HCT116 (cell line): ENCODE measurements around the gene XKR3. TPM values are rescaled to one million over a fixed set of nuclear protein-coding genes. Genes with fewer than 3 reads are reported as not detected.

Experiments used
- ATAC-seq: fragments of 200-7000 bp; cut with Tn5 transposase; 2 replicates; pipeline ENCODE4 v1.9.1; 2020; ENCODE audit warnings: mild to moderate bottlenecking, moderate library complexity
- BruUV-seq: library from RNA; stranded (reverse); fragments of 400-500 nt; replicated peaks from 2 replicates; lab custom pipeline; 2021; lab: Mats Ljungman, UMichigan
- CTCF ChIA-PET: fragments of 300-600 bp; sonication (Branson Sonifier 250); formaldehyde crosslinking; loops from one replicate; lab custom pipeline; 2021; ENCODE audit warnings: antibody characterized with exemption; lab: Charles Lee
- POLR2A ChIA-PET: fragments of 300-600, 350-600 bp; sonication (Branson Sonifier 250); formaldehyde crosslinking; loops from one replicate; lab custom pipeline; 2021; ENCODE audit warnings: antibody characterized with exemption; lab: Charles Lee
- RAD21 ChIA-PET, 2 experiments: fragments of 300-600 bp; sonication (Branson Sonifier 250); formaldehyde crosslinking; loops; one replicate each; lab custom pipeline; 2023; ENCODE audit warnings: low total read pairs in 2 of 2; ENCODE audit not compliant: uncharacterized antibody in 2 of 2, unreplicated experiment in 2 of 2, low non-redundant PET in 1 of 2; lab: Charles Lee
- DNase-seq: peaks from one replicate; pipeline ENCODE4 v3.0.0-alpha.2; 2010; ENCODE audit warnings: low read depth, low spot score
- H2AFZ ChIP-seq: fragments of 200-600 bp; shearing (Covaris generic), sonication (generic); 2 replicates; pipeline ENCODE4 v1.6.1; 2017; ENCODE audit warnings: low read depth, mixed run types, mixed read lengths, antibody characterized with exemption, low read length; ENCODE audit not compliant: poor library complexity, severe bottlenecking
- H3K27ac ChIP-seq: 2 replicates; pipeline ENCODE4 v1.5.1; 2012; ENCODE audit warnings: low read depth, low read length
- H3K27me3 ChIP-seq: fragments of 200-600 bp; sonication (generic); 2 replicates; pipeline ENCODE4 v1.6.1; 2016; ENCODE audit warnings: mixed run types, low read length, mixed read lengths; ENCODE audit not compliant: insufficient read depth
- H3K36me3 ChIP-seq, 2 experiments: fragments of 200-500 bp in 1 of 2; fragments of 200-600 bp in 1 of 2; sonication (Bioruptor generic) in 1 of 2; sonication (generic) in 1 of 2; 2 replicates each; pipeline versions ENCODE4 v1.5.1 to v1.6.1; 2014 to 2016; ENCODE audit warnings: low read length in 2 of 2, inconsistent platforms in 1 of 2, mixed read lengths in 1 of 2, mixed run types in 1 of 2; ENCODE audit not compliant: insufficient read depth in 2 of 2, control insufficient read depth in 1 of 2
- H3K4me1 ChIP-seq, 2 experiments: fragments of 200-600 bp in 1 of 2; sonication (generic) in 1 of 2; 2 replicates each; pipeline versions ENCODE4 v1.5.1 to v1.6.1; 2012 to 2017; ENCODE audit warnings: low read length in 2 of 2, inconsistent platforms in 1 of 2, mild to moderate bottlenecking in 1 of 2, mixed read lengths in 1 of 2, mixed run types in 1 of 2, moderate library complexity in 1 of 2; ENCODE audit not compliant: insufficient read depth in 2 of 2, control insufficient read depth in 1 of 2
- H3K4me2 ChIP-seq: fragments of 200-600 bp; sonication (generic); 2 replicates; pipeline ENCODE4 v1.6.1; 2017; ENCODE audit warnings: mixed run types, low read length, mixed read lengths
- H3K4me3 ChIP-seq, 2 experiments: fragments of 200-600 bp in 1 of 2; sonication (generic) in 1 of 2; replicated peaks in 1 of 2; 2 replicates each; pipeline ENCODE4 v1.5.1; 2011 to 2016; ENCODE audit warnings: low read length in 2 of 2, control low read depth in 1 of 2, low read depth in 1 of 2, mild to moderate bottlenecking in 1 of 2, mixed read lengths in 1 of 2, mixed run types in 1 of 2
- H3K79me2 ChIP-seq: fragments of 200-600 bp; sonication (generic); 2 replicates; pipeline ENCODE4 v1.6.1; 2017; ENCODE audit warnings: mild to moderate bottlenecking, mixed run types, low read length, moderate library complexity, mixed read lengths; ENCODE audit not compliant: insufficient read depth
- H3K9ac ChIP-seq: fragments of 200-600 bp; sonication (generic); 2 replicates; pipeline ENCODE4 v1.6.1; 2016; ENCODE audit warnings: low read length, mixed read lengths
- H3K9me2 ChIP-seq: fragments of 200-600 bp; sonication (generic), shearing (Covaris generic); 2 replicates; pipeline ENCODE4 v1.6.1; 2017; ENCODE audit warnings: mixed run types, mild to moderate bottlenecking, moderate library complexity; ENCODE audit not compliant: insufficient read depth
- H3K9me3 ChIP-seq, 2 experiments: fragments of 200-500 bp in 1 of 2; fragments of 200-600 bp in 1 of 2; sonication (Bioruptor generic) in 1 of 2; sonication (generic) in 1 of 2; 2 replicates each; pipeline ENCODE4 v1.6.1; 2014 to 2017; ENCODE audit warnings: low read length in 2 of 2, mixed read lengths in 2 of 2, inconsistent platforms in 1 of 2, low read depth in 1 of 2, mild to moderate bottlenecking in 1 of 2, mixed run types in 1 of 2, moderate library complexity in 1 of 2; ENCODE audit not compliant: control insufficient read depth in 1 of 2, insufficient read depth in 1 of 2
- H4K20me1 ChIP-seq: fragments of 200-600 bp; sonication (generic), shearing (Covaris generic); 2 replicates; pipeline ENCODE4 v1.6.1; 2017; ENCODE audit warnings: mixed run types, mild to moderate bottlenecking, moderate library complexity; ENCODE audit not compliant: insufficient read depth
- CBX3 ChIP-seq: IDR thresholded peaks from 2 replicates; pipeline ENCODE4 v1.6.1; 2012; ENCODE audit warnings: low read depth
- CEBPB ChIP-seq: IDR thresholded peaks from 2 replicates; pipeline ENCODE4 v1.6.1; 2012; ENCODE audit warnings: low read depth
- EGR1 ChIP-seq: IDR thresholded peaks from 2 replicates; pipeline ENCODE4 v1.6.1; 2012; ENCODE audit warnings: low read depth
- ELF1 ChIP-seq: IDR thresholded peaks from 2 replicates; pipeline ENCODE4 v1.6.1; 2012; ENCODE audit warnings: low read depth, borderline replicate concordance
- POLR2A ChIP-seq: IDR thresholded peaks from 2 replicates; pipeline ENCODE4 v1.7.0; 2011; ENCODE audit warnings: borderline replicate concordance; ENCODE audit not compliant: insufficient read depth, insufficient read length; ENCODE audit errors: extremely low read depth
- POLR2AphosphoS5 ChIP-seq: IDR thresholded peaks from 2 replicates; pipeline ENCODE4 v1.6.1; 2011; ENCODE audit warnings: mild to moderate bottlenecking, low read depth, low read length, moderate library complexity
- RAD21 ChIP-seq: IDR thresholded peaks from 2 replicates; pipeline ENCODE4 v1.6.1; 2012; ENCODE audit warnings: low read depth, mild to moderate bottlenecking
- REST ChIP-seq: IDR thresholded peaks from 2 replicates; pipeline ENCODE4 v1.6.1; 2012; ENCODE audit warnings: low read depth
- SIN3A ChIP-seq: IDR thresholded peaks from 2 replicates; pipeline ENCODE4 v1.6.1; 2012; ENCODE audit warnings: low read depth
- SRF ChIP-seq: IDR thresholded peaks from 2 replicates; pipeline ENCODE4 v1.6.1; 2012; ENCODE audit warnings: low read depth
- TCF7L2 ChIP-seq: IDR thresholded peaks from 2 replicates; pipeline ENCODE4 v1.7.0; 2011; ENCODE audit warnings: borderline replicate concordance, inconsistent platforms; ENCODE audit not compliant: insufficient read depth, insufficient read length; ENCODE audit errors: extremely low read depth
- YY1 ChIP-seq: IDR thresholded peaks from 2 replicates; pipeline ENCODE4 v1.6.1; 2011; ENCODE audit warnings: low read length, low read depth, moderate library complexity, mild to moderate bottlenecking; ENCODE audit not compliant: insufficient replicate concordance; ENCODE audit errors: extremely low read depth
- ZNF274 ChIP-seq: fragments of 200-500 bp; sonication (Bioruptor generic); IDR thresholded peaks from 2 replicates; pipeline ENCODE4 v1.6.1; 2014; ENCODE audit warnings: mild to moderate bottlenecking, low read depth, low read length, inconsistent platforms
- intact Hi-C: fragments of 100-400 bp; cut with micrococcal nuclease; formaldehyde crosslinking; loops from 2 replicates; pipeline ENCODE4 v1.10.0; 2022
- total RNA-seq: library from RNA; stranded (reverse); gene quantifications from one replicate; pipeline ENCODE4 v1.2.1, GENCODE V29; 2021; ENCODE audit not compliant: unreplicated experiment
- TF ChIP-seq, protein P1 (sequence below): IDR thresholded peaks from 2 replicates; pipeline ENCODE4 v1.6.1; 2011; ENCODE audit warnings: mild to moderate bottlenecking, low read length, moderate library complexity; ENCODE audit not compliant: insufficient replicate concordance; ENCODE audit errors: extremely low read depth
- TF ChIP-seq, protein P2 (sequence below): IDR thresholded peaks from 2 replicates; pipeline ENCODE4 v1.6.1; 2012

XKR3 gene
- total RNA-seq, 1 experiment from 2014 or later: not detected

DNA sequence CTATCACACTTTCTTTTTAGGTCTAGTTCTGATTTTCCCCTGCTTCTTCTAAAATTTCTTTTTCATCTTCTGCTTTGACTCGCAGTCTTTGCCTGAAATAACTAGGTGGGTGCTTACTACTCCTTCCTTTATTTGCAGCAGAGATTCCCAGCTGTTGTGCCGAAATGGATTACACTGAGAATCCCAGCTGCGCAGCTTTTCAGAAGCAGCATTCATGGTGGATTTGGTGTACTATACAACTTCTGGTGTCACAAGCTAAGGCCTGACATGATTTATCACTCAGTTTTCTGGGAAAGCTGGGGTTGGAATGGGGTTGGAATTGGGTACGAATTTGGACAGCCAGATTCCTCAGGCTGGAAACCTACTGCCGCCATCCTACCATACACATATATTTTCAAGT is 6.0 kb upstream of the XKR3 start:
- H3K9me2 ChIP-seq: no peaks in the 10 kb centered on the region
- TF ChIP-seq, protein P1, sequence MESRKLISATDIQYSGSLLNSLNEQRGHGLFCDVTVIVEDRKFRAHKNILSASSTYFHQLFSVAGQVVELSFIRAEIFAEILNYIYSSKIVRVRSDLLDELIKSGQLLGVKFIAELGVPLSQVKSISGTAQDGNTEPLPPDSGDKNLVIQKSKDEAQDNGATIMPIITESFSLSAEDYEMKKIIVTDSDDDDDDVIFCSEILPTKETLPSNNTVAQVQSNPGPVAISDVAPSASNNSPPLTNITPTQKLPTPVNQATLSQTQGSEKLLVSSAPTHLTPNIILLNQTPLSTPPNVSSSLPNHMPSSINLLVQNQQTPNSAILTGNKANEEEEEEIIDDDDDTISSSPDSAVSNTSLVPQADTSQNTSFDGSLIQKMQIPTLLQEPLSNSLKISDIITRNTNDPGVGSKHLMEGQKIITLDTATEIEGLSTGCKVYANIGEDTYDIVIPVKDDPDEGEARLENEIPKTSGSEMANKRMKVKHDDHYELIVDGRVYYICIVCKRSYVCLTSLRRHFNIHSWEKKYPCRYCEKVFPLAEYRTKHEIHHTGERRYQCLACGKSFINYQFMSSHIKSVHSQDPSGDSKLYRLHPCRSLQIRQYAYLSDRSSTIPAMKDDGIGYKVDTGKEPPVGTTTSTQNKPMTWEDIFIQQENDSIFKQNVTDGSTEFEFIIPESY: no peak
- no peak for TF ChIP-seq SIN3A
- H3K4me1 ChIP-seq: no peaks in the 10 kb centered on the region
- ChIA-PET CTCF (no interaction called here), POLR2A (no interaction called here), RAD21 (no interaction called here)
- BruUV-seq: no TSS peak
- no peak overlapping the region for H3K9ac ChIP-seq
- H3K9me3 ChIP-seq: no peaks in the 10 kb centered on the region
- H3K27me3 ChIP-seq: no peaks in the 10 kb centered on the region
- no peak overlapping the region for H3K27ac ChIP-seq
- H4K20me1 ChIP-seq: no peaks in the 10 kb centered on the region
- no peak overlapping the region for H3K4me2 ChIP-seq
- DNase-seq (no peak), ATAC-seq (no peak)
- no peaks in the 10 kb centered on the region for H3K36me3 ChIP-seq
- intact Hi-C loops: loop anchor here (10.0 kb wide), 1 partner anchor 46 kb away; no protein-coding TSS in a partner anchor
- no peaks in the 10 kb centered on the region for H3K79me2 ChIP-seq
- H3K4me3 ChIP-seq: no peak overlapping the region
- H2AFZ ChIP-seq: no peak overlapping the region

DNA sequence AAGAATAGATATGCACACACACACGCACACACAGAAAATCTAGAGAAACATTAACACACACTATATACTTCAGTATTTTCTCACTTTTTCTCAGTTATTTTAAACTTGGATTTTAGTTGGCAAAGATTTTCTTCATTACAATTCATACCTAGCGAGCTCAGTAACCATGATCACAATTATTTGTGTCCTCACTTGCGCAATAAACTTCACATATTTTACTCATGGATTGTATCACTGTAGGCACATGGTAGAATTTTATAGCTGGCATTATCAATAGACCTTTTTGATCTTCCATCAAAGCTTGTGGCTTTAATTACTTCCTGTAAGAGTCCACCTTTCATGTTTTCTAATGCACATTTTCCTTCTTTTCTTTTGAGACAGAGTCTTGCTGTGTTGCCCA is 4.8 kb upstream of the XKR3 start:
- no peak overlapping the region for H3K27ac ChIP-seq
- H4K20me1 ChIP-seq: no peaks in the 10 kb centered on the region
- H3K9me2 ChIP-seq: no peaks in the 10 kb centered on the region
- no peaks in the 10 kb centered on the region for H3K9me3 ChIP-seq
- no peaks in the 10 kb centered on the region for H3K36me3 ChIP-seq
- H2AFZ ChIP-seq: no peak overlapping the region
- peaks cover 5 to 6% of the 10 kb centered on the region in 2 experiments; a peak in 3 of 4 replicates for H3K4me1 ChIP-seq
- H3K27me3 ChIP-seq: no peaks in the 10 kb centered on the region
- intact Hi-C loops: loop anchor here (10.0 kb wide), 1 partner anchor 45 kb away; no protein-coding TSS in a partner anchor
- TF ChIP-seq ELF1 (no peak), YY1 (no peak), POLR2AphosphoS5 (no peak), SRF (no peak), ZNF274 (no peak), REST (no peak), CEBPB (no peak), EGR1 (no peak), POLR2A (no peak), TCF7L2 (no peak), SIN3A (no peak), RAD21 (no peak), CBX3 (no peak)
- TF ChIP-seq, protein P2, sequence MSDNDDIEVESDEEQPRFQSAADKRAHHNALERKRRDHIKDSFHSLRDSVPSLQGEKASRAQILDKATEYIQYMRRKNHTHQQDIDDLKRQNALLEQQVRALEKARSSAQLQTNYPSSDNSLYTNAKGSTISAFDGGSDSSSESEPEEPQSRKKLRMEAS: no peak
- TF ChIP-seq, all 23 proteins: peak for 0
- no TSS peak for BruUV-seq
- ChIA-PET CTCF (interaction anchor here (1.0 kb wide), 1 partner anchor 342 kb away, joined by 4 read pairs; no protein-coding TSS in a partner anchor), RAD21 (no interaction called here), POLR2A (no interaction called here)
- no peak overlapping the region for H3K9ac ChIP-seq
- no peak for ATAC-seq
- H3K4me2 ChIP-seq: no peak overlapping the region
- no peak overlapping the region for H3K4me3 ChIP-seq
- no peaks in the 10 kb centered on the region for H3K79me2 ChIP-seq
- DNase-seq: no peak
